Osteocyte (in vitro differentiated cells): ENCODE data around the gene AK9. TPM values are rescaled to one million over a fixed set of nuclear protein-coding genes. Genes with fewer than 3 reads are reported as not detected.

Experiments
- DNase-seq: peaks from one replicate; pipeline ENCODE4 v3.0.0; 2021; ENCODE audit warnings: mixed read lengths; ENCODE audit not compliant: unreplicated experiment; ENCODE audit errors: extremely low spot score
- H3K27ac Mint-ChIP-seq: one replicate; pipeline ENCODE4 v1.8.0; 2021; ENCODE audit warnings: mild to moderate bottlenecking, mixed read lengths; ENCODE audit not compliant: unreplicated experiment
- H3K27me3 Mint-ChIP-seq: one replicate; pipeline ENCODE4 v1.8.0; 2021; ENCODE audit warnings: mixed read lengths; ENCODE audit not compliant: unreplicated experiment
- H3K36me3 Mint-ChIP-seq: one replicate; pipeline ENCODE4 v1.8.0; 2021; ENCODE audit warnings: mixed read lengths; ENCODE audit not compliant: unreplicated experiment
- H3K4me1 Mint-ChIP-seq: one replicate; pipeline ENCODE4 v1.8.0; 2021; ENCODE audit warnings: mixed read lengths; ENCODE audit not compliant: unreplicated experiment
- H3K4me3 Mint-ChIP-seq: one replicate; pipeline ENCODE4 v1.8.0; 2021; ENCODE audit warnings: mild to moderate bottlenecking, moderate library complexity, mixed read lengths; ENCODE audit not compliant: unreplicated experiment
- H3K9me3 Mint-ChIP-seq: one replicate; pipeline ENCODE4 v1.8.0; 2021; ENCODE audit warnings: mixed read lengths; ENCODE audit not compliant: unreplicated experiment
- total RNA-seq: library from RNA; stranded (reverse); gene quantifications from 2 replicates; pipeline ENCODE4 v1.2.1, GENCODE V29; 2021
- TF ChIP-seq, protein P1 (sequence below): fragments of 200-600 bp; sonication (generic); IDR thresholded peaks from 2 replicates; pipeline ENCODE4 v1.5.0; 2021; ENCODE audit warnings: antibody characterized with exemption, mild to moderate bottlenecking, moderate library complexity

The AK9 gene
- total RNA-seq, 1 donor from 2014 or later = 5.3 TPM

DNA sequence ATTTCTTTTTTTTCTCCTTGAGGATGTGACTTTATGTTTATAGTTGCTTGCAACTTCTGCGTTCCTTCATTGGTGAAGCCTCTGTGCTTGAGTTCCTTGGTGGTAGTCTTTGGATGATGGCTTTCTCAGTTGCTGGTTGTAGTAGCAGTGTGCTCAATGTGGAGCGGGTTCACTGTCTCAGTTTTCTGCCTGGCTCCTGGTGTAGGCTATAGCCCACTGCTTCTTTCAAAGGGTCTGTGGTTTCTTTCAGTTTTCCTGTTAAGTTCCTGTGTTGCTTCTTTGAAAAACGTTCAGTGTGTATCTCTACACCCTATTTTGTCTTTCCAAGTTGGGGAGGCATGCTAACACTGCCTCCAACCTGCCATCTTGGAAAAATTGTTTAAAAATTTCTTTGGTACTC is 174.1 kb downstream of the AK9 start:
- no peak overlapping the region for H3K4me3 Mint-ChIP-seq

DNA sequence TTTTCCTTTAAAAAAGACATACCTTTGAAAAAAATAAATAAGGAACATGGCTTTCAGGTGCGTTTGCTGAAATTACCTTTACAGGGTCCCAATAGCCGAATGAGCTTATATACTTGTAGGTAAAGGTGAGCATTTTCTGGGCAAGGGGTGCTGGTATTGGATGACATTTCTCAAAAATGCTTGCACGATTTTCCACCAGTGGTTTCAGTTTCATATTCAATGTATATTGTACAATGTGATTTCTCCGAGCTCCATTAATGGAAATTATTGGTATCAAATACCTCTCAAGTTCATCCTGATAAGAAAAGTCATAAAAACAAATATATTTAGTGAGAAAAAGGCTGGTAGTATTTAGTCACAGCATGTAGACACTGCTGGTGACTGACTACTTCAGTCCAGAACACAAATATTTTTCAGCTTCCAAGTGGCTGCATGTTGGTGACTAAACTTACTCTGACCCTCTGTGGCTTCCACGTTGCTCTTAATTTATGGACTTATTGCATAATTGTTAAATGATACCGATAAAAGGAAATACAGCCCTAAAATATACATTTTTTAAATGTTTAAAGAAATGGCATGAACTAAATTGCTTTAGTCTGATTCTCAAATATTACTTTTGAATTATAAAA is 175.1 kb downstream of the AK9 start:
- peaks cover 42% of the 10 kb centered on the region for H3K27me3 Mint-ChIP-seq
- H3K36me3 Mint-ChIP-seq = no peaks in the 10 kb centered on the region
- no peaks in the 10 kb centered on the region for H3K9me3 Mint-ChIP-seq
- no peaks in the 10 kb centered on the region for H3K4me1 Mint-ChIP-seq
- TF ChIP-seq, protein P1, sequence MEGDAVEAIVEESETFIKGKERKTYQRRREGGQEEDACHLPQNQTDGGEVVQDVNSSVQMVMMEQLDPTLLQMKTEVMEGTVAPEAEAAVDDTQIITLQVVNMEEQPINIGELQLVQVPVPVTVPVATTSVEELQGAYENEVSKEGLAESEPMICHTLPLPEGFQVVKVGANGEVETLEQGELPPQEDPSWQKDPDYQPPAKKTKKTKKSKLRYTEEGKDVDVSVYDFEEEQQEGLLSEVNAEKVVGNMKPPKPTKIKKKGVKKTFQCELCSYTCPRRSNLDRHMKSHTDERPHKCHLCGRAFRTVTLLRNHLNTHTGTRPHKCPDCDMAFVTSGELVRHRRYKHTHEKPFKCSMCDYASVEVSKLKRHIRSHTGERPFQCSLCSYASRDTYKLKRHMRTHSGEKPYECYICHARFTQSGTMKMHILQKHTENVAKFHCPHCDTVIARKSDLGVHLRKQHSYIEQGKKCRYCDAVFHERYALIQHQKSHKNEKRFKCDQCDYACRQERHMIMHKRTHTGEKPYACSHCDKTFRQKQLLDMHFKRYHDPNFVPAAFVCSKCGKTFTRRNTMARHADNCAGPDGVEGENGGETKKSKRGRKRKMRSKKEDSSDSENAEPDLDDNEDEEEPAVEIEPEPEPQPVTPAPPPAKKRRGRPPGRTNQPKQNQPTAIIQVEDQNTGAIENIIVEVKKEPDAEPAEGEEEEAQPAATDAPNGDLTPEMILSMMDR = no peak
- no peak for DNase-seq
- no peak overlapping the region for H3K27ac Mint-ChIP-seq
- no peak overlapping the region for H3K4me3 Mint-ChIP-seq

More for the DNA sequence above, 174.1 kb downstream of the AK9 start:
- no peak for DNase-seq
- Mint-ChIP-seq H3K27ac (no peak overlapping the region), H3K27me3 (peaks cover 53% of the 10 kb centered on the region), H3K36me3 (no peaks in the 10 kb centered on the region), H3K9me3 (no peaks in the 10 kb centered on the region), H3K4me1 (no peaks in the 10 kb centered on the region)
- TF ChIP-seq, protein P1 = no peak

DNA sequence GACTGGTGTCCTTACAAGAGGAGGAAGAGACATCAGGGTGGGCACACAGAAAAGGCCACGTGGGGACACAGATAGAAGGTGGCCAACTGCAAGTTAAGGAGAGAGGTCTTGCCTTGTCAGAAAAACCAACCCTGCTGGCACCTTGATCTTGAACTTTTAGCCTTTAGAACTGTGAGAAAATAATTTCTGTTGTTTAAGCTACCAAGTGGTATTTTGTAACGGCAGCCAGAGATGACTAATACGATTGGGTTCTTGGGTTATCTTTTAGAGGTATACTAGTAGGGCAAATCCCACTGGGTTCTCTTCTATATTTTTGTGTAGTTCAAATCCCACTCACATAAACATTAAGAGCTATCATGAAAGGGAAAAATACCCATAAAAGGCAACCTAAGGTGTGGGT is 176.1 kb downstream of the AK9 start:
- no peak for DNase-seq
- H3K4me3 Mint-ChIP-seq = no peak overlapping the region
- H3K36me3 Mint-ChIP-seq = no peaks in the 10 kb centered on the region
- H3K4me1 Mint-ChIP-seq = no peaks in the 10 kb centered on the region
- H3K27ac Mint-ChIP-seq = no peak overlapping the region
- H3K9me3 Mint-ChIP-seq = no peaks in the 10 kb centered on the region
- H3K27me3 Mint-ChIP-seq = peaks cover 34% of the 10 kb centered on the region
- TF ChIP-seq, protein P1 = no peak

DNA sequence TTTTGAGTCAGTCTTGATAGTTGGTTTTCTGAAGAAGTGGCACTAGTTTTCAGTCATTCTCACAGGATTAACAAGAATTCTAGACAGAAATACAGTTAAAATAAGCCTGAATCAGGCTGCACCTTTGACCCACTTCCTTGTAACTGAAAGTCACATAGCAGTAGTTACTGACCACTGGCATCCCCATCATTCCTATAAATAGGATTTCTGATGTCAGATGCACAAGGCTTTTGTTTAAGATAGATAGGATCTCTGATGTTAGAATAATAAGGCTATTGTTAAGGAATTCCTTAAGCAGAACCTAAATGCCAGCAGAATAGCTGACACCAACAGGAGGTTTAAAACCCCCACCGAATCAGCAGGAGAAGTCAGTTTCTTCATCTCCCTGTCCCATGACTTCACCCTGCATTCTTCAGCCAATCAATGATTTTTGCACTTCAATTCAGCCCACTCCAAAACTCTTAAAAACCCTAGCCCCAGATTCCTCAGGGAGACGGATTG is 177.4 kb downstream of the AK9 start:
- H3K4me3 Mint-ChIP-seq = no peak overlapping the region

DNA sequence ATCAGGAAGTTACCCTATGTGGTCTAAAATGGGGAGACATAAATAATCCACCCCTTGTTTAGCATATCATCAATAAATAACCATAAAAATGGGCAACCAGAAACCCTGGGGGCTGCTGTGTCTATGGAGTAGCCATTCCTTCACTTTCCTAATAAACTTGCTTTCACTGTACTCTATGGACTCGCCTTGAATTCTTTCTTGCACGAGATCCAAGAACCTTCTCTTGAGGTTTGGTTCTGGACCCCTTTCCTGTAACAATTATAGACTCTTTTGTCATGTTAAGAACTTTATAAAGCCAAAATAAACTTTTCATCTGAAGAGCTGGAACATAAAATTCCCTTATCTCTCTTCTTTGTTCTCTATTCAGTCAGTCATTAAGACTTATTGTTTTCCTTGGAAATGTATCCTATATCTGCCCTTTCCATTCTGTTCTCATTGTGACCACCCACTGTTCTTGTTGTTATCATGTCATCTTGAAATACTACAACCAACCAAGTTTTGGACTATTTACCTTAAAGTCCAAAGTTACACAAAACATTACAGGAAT is 178.7 kb downstream of the AK9 start:
- Mint-ChIP-seq H3K27ac (no peak overlapping the region), H3K27me3 (peaks cover 31% of the 10 kb centered on the region), H3K9me3 (no peaks in the 10 kb centered on the region), H3K4me3 (no peak overlapping the region), H3K36me3 (no peaks in the 10 kb centered on the region), H3K4me1 (no peaks in the 10 kb centered on the region)
- TF ChIP-seq, protein P1 = no peak
- no peak for DNase-seq

More for the DNA sequence above, 177.4 kb downstream of the AK9 start:
- DNase-seq = no peak
- H3K27me3 Mint-ChIP-seq = peaks cover 29% of the 10 kb centered on the region
- H3K9me3 Mint-ChIP-seq = no peaks in the 10 kb centered on the region
- H3K4me1 Mint-ChIP-seq = no peaks in the 10 kb centered on the region
- H3K36me3 Mint-ChIP-seq = no peaks in the 10 kb centered on the region
- no peak overlapping the region for H3K27ac Mint-ChIP-seq
- TF ChIP-seq, protein P1 = no peak
